HG02571 (cell line): ENCODE measurements around the gene WDR31.

Experiments used
- ATAC-seq: cut with Tn5 transposase; IDR thresholded peaks from one replicate; pipeline ENCODE4 v1.9.1; 2021; ENCODE audit warnings: mild to moderate bottlenecking, moderate library complexity; ENCODE audit not compliant: unreplicated experiment

Gene WDR31

DNA sequence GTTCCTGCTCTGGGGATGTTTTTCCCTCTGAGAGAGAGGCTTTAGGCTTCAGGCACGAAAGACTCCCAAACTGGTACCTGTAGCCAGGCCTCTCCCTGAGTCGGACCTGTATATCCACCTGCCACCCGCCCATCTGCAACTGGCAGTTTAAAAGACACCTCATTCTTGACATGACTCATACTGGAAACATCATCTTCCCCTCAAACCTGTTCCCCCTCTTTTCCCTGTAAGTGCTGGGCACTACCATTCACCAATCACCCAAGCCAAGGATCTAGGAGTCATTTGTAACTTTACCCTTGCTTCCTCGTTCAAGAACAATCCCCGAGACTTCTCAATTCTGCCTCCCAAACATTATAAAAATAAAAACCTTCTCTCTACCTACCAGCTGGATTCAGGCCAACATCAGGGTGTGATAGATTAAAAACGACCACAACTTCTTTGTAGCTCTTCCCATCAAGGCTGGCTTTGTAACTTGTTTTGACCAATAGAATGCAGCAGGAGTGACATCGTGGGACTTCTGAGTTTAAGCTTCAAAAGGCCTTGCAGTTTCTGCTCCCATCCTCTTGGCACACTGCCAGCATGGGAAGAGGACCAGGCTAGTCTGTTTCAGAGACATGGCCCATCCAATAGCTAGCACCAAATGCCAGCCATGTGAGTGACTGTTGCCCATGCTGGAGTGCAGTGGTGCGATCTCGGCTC lies 1.8 kb upstream of the WDR31 start:
- ATAC-seq = no peak

GRCh38 chr9:113337714-113338113 lies 2.4 kb downstream of the WDR31 start:
- ATAC-seq = no peak

DNA sequence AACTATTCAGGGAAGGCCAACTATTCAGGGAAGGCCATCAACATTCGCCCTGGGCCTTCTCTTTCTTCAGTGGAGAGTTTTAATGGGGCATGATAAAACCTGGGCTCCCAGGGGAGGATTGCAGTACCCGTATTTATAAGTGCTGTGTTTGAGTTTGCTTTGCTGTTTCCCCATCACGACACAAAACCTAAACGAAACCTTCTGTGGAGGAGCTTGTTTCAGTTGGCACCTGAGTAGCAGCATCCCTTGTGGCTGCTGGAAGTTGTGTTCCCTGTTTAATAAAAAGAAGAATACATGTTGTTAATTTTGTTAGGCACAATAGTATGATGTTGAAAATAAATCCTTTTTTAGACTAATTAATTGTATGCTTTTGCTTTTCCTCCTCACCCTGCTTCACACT lies 8.3 kb downstream of the WDR31 start:
- ATAC-seq = no peak

- ATAC-seq = no peak
These were observed 11.9 kb downstream of the WDR31 start for GRCh38 chr9:113328045-113328782.

- no peak for ATAC-seq
These were observed 13.8 kb downstream of the WDR31 start for GRCh38 chr9:113326230-113326629.

DNA sequence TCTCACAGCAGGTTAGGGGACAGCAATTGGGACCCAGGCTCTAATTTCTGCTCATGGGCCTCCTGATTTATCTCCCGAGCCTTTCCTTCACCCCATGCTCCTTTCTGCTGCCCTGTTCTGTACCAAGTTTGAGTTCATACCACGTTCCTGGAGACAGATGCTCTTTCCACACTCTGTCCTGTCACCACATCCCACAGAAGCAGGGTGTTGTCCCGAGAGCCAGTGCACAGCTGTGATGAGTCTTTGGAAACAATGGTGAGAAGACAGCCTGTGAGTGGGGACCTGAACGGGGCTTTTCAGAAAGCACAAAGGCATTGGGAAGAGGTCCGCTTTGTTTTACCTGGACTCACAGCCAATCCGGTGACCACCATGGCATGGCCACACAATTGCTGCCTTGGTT lies 17.4 kb downstream of the WDR31 start:
- no peak for ATAC-seq

DNA sequence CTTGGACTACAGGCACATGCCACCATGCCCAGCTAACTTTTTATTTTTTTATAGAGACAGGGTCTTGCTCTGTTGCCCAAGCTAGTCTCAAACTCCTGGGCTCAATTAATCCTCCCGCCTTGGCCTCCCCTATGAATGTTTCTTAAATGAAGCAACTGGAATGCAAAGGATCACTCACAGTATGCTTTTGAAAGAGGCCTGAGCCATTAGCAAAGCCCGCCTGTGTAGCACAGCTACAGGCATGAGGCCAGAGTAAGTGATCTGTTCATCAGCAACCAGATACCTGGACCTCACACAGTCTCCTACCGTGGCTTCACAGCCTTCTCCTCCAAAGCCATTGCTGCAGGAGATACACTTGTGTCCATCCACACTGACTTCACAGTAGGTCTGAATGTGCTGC lies 20.0 kb downstream of the WDR31 start:
- no peak for ATAC-seq

- no peak for ATAC-seq
These were observed 21.0 kb downstream of the WDR31 start for GRCh38 chr9:113319054-113319453.

GRCh38 chr9:113317777-113318176 lies 22.3 kb downstream of the WDR31 start:
- ATAC-seq = no peak

DNA sequence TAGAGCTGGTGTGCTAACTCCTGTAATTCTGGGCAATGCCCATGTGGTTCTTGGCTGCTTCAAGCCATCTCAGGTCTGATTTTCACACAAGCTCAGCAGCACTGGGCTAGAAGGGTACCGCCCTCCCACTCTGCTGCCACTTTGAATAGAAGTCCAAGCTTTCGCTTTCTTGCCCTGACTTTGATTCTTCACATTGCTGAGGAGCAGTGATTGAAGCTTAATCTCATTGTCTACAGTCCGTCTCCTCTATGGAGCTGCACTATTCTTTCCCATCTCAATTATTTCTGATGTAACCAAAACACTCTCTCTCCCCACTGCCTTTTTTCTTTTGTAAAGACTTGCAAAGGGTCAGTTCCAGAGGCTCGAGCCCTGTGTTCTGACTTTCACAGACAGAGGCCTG lies 24.0 kb downstream of the WDR31 start:
- no peak for ATAC-seq

- no peak for ATAC-seq
These were observed 24.8 kb downstream of the WDR31 start for GRCh38 chr9:113315231-113315630.

DNA sequence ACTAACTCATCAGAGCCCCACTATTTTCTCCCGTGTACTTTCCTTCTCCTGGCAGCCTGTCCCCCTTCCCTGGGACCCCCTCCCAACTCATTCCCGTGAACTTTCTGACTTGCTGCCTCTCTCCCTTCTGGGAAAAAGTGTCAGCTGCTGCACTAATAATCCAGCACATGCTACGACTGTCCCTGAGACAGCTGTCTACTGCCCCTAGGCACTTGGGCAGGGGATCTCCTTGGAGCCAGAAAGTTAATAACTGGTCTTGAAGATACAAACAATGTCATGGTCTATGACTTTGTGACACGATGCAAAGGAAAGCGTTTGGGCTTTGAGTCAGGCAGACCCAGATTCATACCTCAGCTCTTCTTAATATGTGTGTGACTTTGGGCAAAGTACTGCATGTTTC lies 26.8 kb downstream of the WDR31 start:
- ATAC-seq = no peak

GRCh38 chr9:113311961-113312360 lies 28.1 kb downstream of the WDR31 start:
- ATAC-seq = no peak

DNA sequence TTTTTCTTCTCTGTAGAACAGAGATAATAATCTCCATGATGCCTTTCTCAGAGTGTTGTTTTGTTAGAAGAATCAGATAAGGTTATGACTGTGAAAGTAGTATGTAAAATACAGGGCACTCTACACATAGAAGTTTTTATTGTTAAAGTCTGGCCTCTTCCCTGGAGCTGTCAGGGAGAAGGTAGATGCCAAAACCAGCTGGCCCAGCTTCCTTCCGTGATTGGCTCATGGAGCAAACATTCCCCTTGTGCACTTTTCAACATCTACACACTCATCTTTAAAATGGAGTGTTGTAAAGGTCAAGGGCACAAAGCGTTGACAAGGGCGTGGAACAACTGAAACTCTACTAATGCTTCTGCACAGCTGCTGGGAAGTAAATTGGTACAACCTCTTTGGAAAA lies 29.5 kb downstream of the WDR31 start:
- no peak for ATAC-seq

DNA sequence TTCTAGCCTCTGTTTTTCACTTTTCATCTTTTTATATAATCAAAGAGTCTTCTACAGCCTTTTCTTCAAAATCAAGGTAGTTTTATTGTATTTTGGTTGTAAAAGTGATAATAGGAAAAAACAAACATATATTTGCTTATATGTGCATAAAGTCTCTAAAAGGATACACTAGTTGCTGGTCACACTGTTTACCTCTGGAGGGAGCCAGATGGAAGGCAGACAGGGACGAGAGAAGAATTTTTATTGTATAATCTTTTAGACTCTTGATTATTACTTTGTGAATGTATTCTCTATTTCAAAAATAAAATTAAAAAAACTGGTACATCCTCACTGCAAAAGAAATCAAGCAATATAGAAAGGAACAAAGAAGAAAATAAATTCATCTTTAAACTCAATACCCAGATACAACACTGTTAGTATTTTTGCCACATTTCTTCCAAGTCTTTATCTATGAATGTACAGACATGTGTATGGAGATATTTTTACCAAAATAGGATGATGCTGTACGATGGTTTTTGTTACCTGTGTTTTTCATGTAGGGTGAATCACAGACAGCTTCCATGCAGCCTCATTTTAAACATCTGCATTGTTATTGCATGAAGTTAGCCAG lies 30.8 kb downstream of the WDR31 start:
- no peak for ATAC-seq

DNA sequence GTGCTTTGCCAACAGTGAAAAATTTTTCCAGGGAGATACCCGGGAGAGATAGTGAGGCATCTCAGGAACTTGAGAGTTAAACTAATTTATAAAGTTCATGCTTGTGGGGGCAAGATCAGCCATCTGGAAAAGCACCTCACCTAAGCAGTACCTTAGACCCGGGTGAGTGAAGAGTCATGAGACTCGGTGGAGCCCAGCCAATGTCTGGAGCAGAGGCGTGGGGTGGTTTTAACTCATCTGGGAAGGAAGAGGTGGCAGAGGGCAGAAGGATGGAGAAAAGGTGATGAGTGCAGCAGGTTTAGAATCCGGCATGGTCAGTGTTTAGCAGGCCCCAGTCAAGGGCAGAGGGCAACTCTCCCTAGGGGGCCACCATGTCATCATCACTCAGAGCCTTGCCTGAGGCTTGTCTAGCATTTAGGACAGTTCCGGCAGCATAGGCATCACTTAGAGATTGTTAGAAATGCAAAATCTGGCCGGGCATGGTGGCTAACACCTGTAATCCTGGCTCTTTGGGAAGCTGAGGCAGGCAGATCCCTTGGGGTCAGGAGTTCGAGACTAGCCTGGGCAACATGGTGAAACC lies 32.6 kb downstream of the WDR31 start:
- no peak for ATAC-seq

DNA sequence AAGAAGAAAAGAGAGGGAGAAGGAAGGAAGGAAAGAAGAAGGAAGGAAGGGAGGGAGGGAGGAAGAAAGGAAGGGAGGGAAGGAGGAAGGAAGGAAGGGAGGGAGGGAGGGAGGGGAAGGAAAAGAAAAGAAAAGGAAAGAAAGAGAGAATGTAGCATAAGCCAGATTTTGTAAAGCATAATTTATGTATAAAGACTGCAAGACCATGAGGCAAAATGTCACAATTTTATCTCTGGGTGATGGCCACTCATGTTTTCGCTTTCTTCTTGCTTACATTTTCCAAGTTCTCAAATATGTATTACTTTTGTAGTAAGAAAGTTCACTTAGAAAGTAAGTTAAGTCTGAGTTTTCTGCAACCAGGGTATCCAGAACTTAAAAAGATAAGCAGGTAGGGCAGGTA lies 33.5 kb downstream of the WDR31 start:
- ATAC-seq = no peak

DNA sequence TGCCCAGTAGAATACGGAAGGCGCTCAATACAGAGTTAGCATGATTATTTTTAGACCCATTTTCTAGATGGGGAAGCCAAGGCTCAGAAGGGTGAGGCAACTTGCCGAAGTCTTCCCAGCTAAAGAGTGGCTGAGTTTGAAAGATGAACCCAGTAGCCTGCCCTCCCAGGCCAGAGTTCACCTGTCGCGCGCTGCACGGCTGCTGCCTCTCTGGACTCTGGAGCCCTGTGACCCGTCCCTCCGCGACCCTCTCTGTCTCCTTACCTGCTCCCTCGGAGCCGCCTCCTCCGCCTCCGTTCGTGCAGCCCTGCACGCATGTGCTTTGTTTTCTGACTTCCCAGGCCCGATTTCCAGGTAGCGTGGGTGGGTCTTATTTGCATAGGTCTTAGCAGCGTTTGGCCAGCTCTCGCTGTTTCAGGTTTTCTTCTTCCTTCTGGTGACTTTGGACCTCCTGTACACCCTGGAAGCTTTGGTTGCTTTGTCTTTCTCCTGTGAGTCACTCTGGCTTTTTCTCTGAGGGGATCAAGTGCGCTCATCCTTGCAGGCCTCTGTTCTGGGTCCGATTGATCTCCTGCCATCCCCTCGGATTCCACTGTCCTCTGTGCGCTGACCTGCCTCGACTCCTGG lies 37.2 kb downstream of the WDR31 start, which contains the start of gene RNF183:
Gene RNF183 (minus strand): TSS at position 585 of the 627 bp plus-strand sequence. CDS start 5,192 bp downstream, outside the sequence.
- ATAC-seq = no peak

DNA sequence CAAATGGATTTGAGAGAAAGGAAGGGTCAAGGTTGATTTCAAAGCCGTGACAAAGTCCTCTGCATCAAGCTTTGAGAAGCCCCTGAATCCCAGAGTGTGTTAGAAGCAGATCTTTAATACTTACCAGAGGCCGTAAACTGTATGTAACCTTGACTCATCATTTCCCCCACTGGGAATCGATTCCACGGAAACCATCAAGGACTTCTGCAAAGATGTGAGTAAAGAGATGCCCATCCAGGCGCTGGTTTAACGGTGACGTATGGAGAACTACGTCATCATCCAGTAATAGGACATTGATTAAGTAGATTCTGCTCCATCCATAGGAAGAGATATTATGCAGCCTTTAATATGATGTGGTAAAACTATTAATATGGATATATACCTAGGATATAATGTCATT lies 38.5 kb downstream of the WDR31 start:
- no peak for ATAC-seq

DNA sequence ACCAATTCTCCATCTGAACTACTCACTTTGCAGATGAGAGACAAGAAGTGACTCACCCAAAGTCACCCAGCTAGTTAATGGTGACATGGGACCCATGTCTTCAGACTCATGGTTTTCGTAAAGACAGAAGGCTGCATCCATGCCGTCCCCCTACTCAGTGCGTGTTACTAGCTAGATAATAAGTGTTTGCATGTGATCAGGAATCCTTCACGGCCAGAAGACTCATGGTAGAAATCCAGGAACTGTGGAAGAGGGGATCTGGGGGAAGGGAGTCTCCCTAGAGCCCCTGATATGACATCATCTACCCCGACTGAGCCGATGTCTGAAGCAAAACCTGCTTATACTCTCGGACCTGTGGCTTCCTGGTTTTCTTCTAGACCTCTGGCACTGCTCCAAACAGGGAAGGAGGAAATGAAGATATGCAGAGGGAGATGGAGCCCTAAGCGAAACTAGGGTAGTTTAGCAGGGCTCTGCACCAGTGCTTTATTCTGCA lies 40.2 kb downstream of the WDR31 start:
- ATAC-seq = no peak
